GM12878 (cell line): ENCODE data around the gene HSD3B2. TPM values are rescaled to one million over a fixed set of nuclear protein-coding genes. Genes with fewer than 3 reads are reported as not detected.

Experiments
- ATAC-seq: fragments of 200-7000 bp; cut with Tn5 transposase; 3 replicates; pipeline ENCODE4 v1.9.1; 2020; ENCODE audit warnings: mild to moderate bottlenecking, moderate library complexity
- BruUV-seq: library from RNA; stranded (reverse); fragments of 400-500 nt; replicated peaks from 2 replicates; lab custom pipeline; 2021; lab: Mats Ljungman, UMichigan
- CTCF ChIA-PET: fragments of 300-600 bp; sonication (Branson Sonifier 250); formaldehyde crosslinking; extraction: SDS; loops from one replicate; lab custom pipeline; 2021; ENCODE audit warnings: inconsistent platforms; lab: Yijun Ruan, JAX
- POLR2A ChIA-PET: fragments of 350-600 bp; formaldehyde crosslinking; extraction: SDS; loops from one replicate; lab custom pipeline; 2021; ENCODE audit warnings: inconsistent platforms; lab: Charles Lee
- RAD21 ChIA-PET: fragments of 300-600 bp; sonication (Branson Sonifier 250); formaldehyde crosslinking; loops from one replicate; lab custom pipeline; 2023; ENCODE audit warnings: antibody characterized with exemption; ENCODE audit not compliant: unreplicated experiment; lab: Charles Lee
- SMC1A ChIA-PET: fragments of 300-600 bp; sonication (Branson Sonifier 250); formaldehyde crosslinking; loops from one replicate; lab custom pipeline; 2023; ENCODE audit not compliant: unreplicated experiment, uncharacterized antibody; lab: Charles Lee
- DNase-seq: peaks from one replicate; pipeline ENCODE4 v3.0.0-alpha.2; 2011; ENCODE audit warnings: low read depth, low spot score
- FAIRE-seq: peaks from 3 replicates; lab custom pipeline; 2011; peaks lifted over from hg19 to GRCh38; lab: Jason Lieb, UNC
- H2AFZ ChIP-seq: 2 replicates; pipeline ENCODE4 v1.6.0; 2011; ENCODE audit warnings: low read depth, low read length, control low read depth; ENCODE audit not compliant: control insufficient read depth
- H3K27ac ChIP-seq: 2 replicates; pipeline ENCODE4 v1.5.1; 2011; ENCODE audit warnings: control low read depth; ENCODE audit not compliant: control insufficient read depth, insufficient read depth
- H3K27me3 ChIP-seq, 2 experiments: replicated peaks in 1 of 2; 2 replicates each; pipeline versions ENCODE4 v1.6.0 to v1.6.1; 2011; ENCODE audit warnings: low read length in 1 of 2; ENCODE audit not compliant: control insufficient read depth in 2 of 2, insufficient read depth in 2 of 2
- H3K36me3 ChIP-seq, 2 experiments: 2 replicates each; pipeline ENCODE4 v1.5.1; 2011; ENCODE audit warnings: low read length in 1 of 2; ENCODE audit not compliant: control insufficient read depth in 2 of 2, insufficient read depth in 2 of 2
- H3K4me1 ChIP-seq: 2 replicates; pipeline ENCODE4 v1.6.1; 2011; ENCODE audit warnings: mild to moderate bottlenecking, low read length, moderate library complexity, mixed read lengths; ENCODE audit not compliant: control insufficient read depth, insufficient read depth
- H3K4me2 ChIP-seq: 2 replicates; pipeline ENCODE4 v1.6.0; 2011; ENCODE audit warnings: control low read depth; ENCODE audit not compliant: control insufficient read depth, insufficient read depth
- H3K4me3 ChIP-seq: fragments of 200-600 bp; sonication (generic); 2 replicates; pipeline ENCODE4 v1.5.1; 2016
- H3K79me2 ChIP-seq: 2 replicates; pipeline ENCODE4 v1.6.0; 2011; ENCODE audit warnings: low read length; ENCODE audit not compliant: control insufficient read depth, insufficient read depth
- H3K9ac ChIP-seq: 2 replicates; pipeline ENCODE4 v1.8.0; 2011; ENCODE audit warnings: low read length, control low read depth, mixed read lengths; ENCODE audit not compliant: control insufficient read depth, insufficient read depth
- H3K9me3 ChIP-seq: replicated peaks from 3 replicates; pipeline ENCODE4 v1.5.1; 2011; ENCODE audit warnings: mild to moderate bottlenecking, low read length; ENCODE audit not compliant: control insufficient read depth, insufficient read depth
- H4K20me1 ChIP-seq: 2 replicates; pipeline ENCODE4 v1.6.0; 2011; ENCODE audit not compliant: control insufficient read depth, insufficient read depth
- BCL11A ChIP-seq: IDR thresholded peaks from 2 replicates; pipeline ENCODE4 v1.6.1; 2011; ENCODE audit warnings: low read depth, low read length
- BRCA1 ChIP-seq: IDR thresholded peaks from 2 replicates; pipeline ENCODE4 v1.6.1; 2011; ENCODE audit warnings: low read depth, low read length, improper control_type of control experiment
- HDAC2 ChIP-seq: fragments of 200-600 bp; sonication (generic); IDR thresholded peaks from 2 replicates; pipeline ENCODE4 v1.6.1; 2017
- KAT2A ChIP-seq: conservative IDR thresholded peaks from 2 replicates; pipeline ENCODE4 v1.6.1; 2011; ENCODE audit warnings: low read depth, low read length; ENCODE audit not compliant: control insufficient read depth
- MEF2B ChIP-seq: fragments of 450-650 bp; IDR thresholded peaks from 2 replicates; pipeline ENCODE4 v1.6.1; 2018; ENCODE audit warnings: mild to moderate bottlenecking, moderate library complexity; ENCODE audit not compliant: partially characterized antibody, poor library complexity, severe bottlenecking
- NFYA ChIP-seq: IDR thresholded peaks from 2 replicates; pipeline ENCODE4 v1.6.1; 2011; ENCODE audit warnings: low read depth, mild to moderate bottlenecking, low read length, improper control_type of control experiment, borderline replicate concordance
- PML ChIP-seq: IDR thresholded peaks from 2 replicates; pipeline ENCODE4 v1.6.1; 2012; ENCODE audit warnings: low read length, inconsistent platforms
- RAD21 ChIP-seq: IDR thresholded peaks from 2 replicates; pipeline ENCODE4 v1.6.1; 2011; ENCODE audit warnings: mild to moderate bottlenecking, low read depth, low read length, moderate library complexity; ENCODE audit not compliant: insufficient read depth
- RB1 ChIP-seq: fragments of 450-650 bp; formaldehyde crosslinking; IDR thresholded peaks from 2 replicates; pipeline ENCODE4 v1.6.1; 2017; ENCODE audit warnings: mild to moderate bottlenecking, borderline replicate concordance
- RCOR1 ChIP-seq: conservative IDR thresholded peaks from 2 replicates; pipeline ENCODE4 v1.6.1; 2012; ENCODE audit warnings: low read depth, low read length, improper control_type of control experiment
- RFX5 ChIP-seq: IDR thresholded peaks from 2 replicates; pipeline ENCODE4 v1.6.1; 2011; ENCODE audit warnings: low read depth, low read length, improper control_type of control experiment
- TCF12 ChIP-seq: IDR thresholded peaks from 2 replicates; pipeline ENCODE4 v1.6.1; 2011; ENCODE audit warnings: low read depth, mild to moderate bottlenecking, low read length
- YBX1 ChIP-seq: fragments of 450-650 bp; IDR thresholded peaks from 2 replicates; pipeline ENCODE4 v1.6.1; 2016; ENCODE audit warnings: antibody characterized with exemption
- ZZZ3 ChIP-seq: IDR thresholded peaks from 2 replicates; pipeline ENCODE4 v1.6.1; 2011; ENCODE audit warnings: low read depth; ENCODE audit not compliant: control insufficient read depth, insufficient read length
- WGBS: methylation state at CpG from one replicate; pipeline ENCODE4 v1.1.6; 2016; ENCODE audit warnings: low lambda C conversion rate; ENCODE audit not compliant: insufficient replicate concordance, insufficient coverage; ENCODE audit errors: missing lambda C conversion rate; 5-methylcytosine and 5-hydroxymethylcytosine counted together
- in situ Hi-C: fragments of 300-500 bp; cut with MboI; formaldehyde crosslinking; loops from 9 replicates; pipeline ENCODE4 v1.14.3; 2018; ENCODE audit warnings: mixed read lengths
- intact Hi-C: fragments of 100-400 bp; cut with micrococcal nuclease; formaldehyde crosslinking; loops from one replicate; pipeline ENCODE4 v1.14.2; 2022; ENCODE audit not compliant: unreplicated experiment
- polyA plus RNA-seq, 11 experiments: library from polyadenylated mRNA; depleted of rRNA in 4 of 11; unstranded in 6 of 11; stranded (reverse) in 5 of 11; fragments of >200 nt; fragmentation: Nextera tagmentation in 4 of 11; fragmentation: Illumina TruSeq in 1 of 11; extraction: Ambion mirVana in 4 of 11; extraction: Trizol in 1 of 11; gene quantifications; 1 replicate in 1 of 11; 2 replicates in 10 of 11; pipeline versions ENCODE4 v1.2.1 to v1.2.3, GENCODE V29; 2011 to 2016; ENCODE audit warnings: inconsistent platforms in 2 of 11, missing spikeins in 2 of 11, low read depth in 1 of 11
- total RNA-seq, 4 experiments: library from RNA; depleted of rRNA in 3 of 4; stranded (reverse); fragments of >200 nt in 3 of 4; fragmentation: Illumina TruSeq in 1 of 4; extraction: Trizol in 1 of 4; gene quantifications; 2 replicates each; pipeline versions ENCODE4 v1.2.1 to v1.2.3, GENCODE V29; 2013 to 2021
- TF ChIP-seq, protein P1 (sequence below): fragments of 450-650 bp; IDR thresholded peaks from 2 replicates; pipeline ENCODE4 v1.6.1; 2017; ENCODE audit warnings: borderline replicate concordance
- TF ChIP-seq, protein P2 (sequence below): fragments of 450-650 bp; IDR thresholded peaks from 2 replicates; pipeline ENCODE4 v1.6.1; 2018; ENCODE audit warnings: mild to moderate bottlenecking, low read depth, moderate library complexity; ENCODE audit not compliant: partially characterized antibody
- TF ChIP-seq, protein P3 (sequence below): IDR thresholded peaks from 2 replicates; pipeline ENCODE4 v1.6.1; 2011; ENCODE audit warnings: low read depth, low read length, improper control_type of control experiment, borderline replicate concordance
- TF ChIP-seq, protein P4 (sequence below): fragments of 450-650 bp; IDR thresholded peaks from 2 replicates; pipeline ENCODE4 v1.6.1; 2016; ENCODE audit warnings: mild to moderate bottlenecking

HSD3B2 gene
- total and polyA plus RNA-seq, 10 of the 15 experiments (the other 5 are each of a cell fraction or from before 2014, with no cell fraction given) = 0.56 TPM; not detected in 9

GRCh38 chr1:119380304-119380703 lies 34.6 kb upstream of the HSD3B2 start (continued):
- TF ChIP-seq PML (no peak), RAD21 (no peak), TCF12 (no peak), RB1 (no peak), RCOR1 (no peak), BRCA1 (no peak), HDAC2 (no peak), YBX1 (no peak)
- TF ChIP-seq, protein P1, sequence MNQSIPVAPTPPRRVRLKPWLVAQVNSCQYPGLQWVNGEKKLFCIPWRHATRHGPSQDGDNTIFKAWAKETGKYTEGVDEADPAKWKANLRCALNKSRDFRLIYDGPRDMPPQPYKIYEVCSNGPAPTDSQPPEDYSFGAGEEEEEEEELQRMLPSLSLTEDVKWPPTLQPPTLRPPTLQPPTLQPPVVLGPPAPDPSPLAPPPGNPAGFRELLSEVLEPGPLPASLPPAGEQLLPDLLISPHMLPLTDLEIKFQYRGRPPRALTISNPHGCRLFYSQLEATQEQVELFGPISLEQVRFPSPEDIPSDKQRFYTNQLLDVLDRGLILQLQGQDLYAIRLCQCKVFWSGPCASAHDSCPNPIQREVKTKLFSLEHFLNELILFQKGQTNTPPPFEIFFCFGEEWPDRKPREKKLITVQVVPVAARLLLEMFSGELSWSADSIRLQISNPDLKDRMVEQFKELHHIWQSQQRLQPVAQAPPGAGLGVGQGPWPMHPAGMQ = no peak

- H4K20me1 ChIP-seq = no peaks in the 10 kb centered on the region
- H3K4me1 ChIP-seq = no peaks in the 10 kb centered on the region
- no peaks in the 10 kb centered on the region for H3K79me2 ChIP-seq
- no peaks in the 10 kb centered on the region; the same call in 2 of the 3 replicates for H3K9me3 ChIP-seq
- CTCF ChIA-PET = no interaction called here
- H3K4me2 ChIP-seq = no peak overlapping the region
- ATAC-seq (no peak), FAIRE-seq (no peak), DNase-seq (no peak)
- in situ Hi-C loops (no loop called here), intact Hi-C loops (no loop called here)
- no peak overlapping the region for H3K9ac ChIP-seq
- POLR2A ChIA-PET = no interaction called here
- no peaks in the 10 kb centered on the region for H3K27me3 ChIP-seq
- no peak overlapping the region for H3K27ac ChIP-seq
- no peaks in the 10 kb centered on the region for H3K36me3 ChIP-seq
- SMC1A ChIA-PET = no interaction called here
- BruUV-seq = no TSS peak
- WGBS = 79% methylated on average over 5 of the region's 5 CpGs
- no peak overlapping the region for H3K4me3 ChIP-seq
- RAD21 ChIA-PET = no interaction called here
- no peak overlapping the region for H2AFZ ChIP-seq
- TF ChIP-seq RFX5 = no peak
- TF ChIP-seq, protein P2, sequence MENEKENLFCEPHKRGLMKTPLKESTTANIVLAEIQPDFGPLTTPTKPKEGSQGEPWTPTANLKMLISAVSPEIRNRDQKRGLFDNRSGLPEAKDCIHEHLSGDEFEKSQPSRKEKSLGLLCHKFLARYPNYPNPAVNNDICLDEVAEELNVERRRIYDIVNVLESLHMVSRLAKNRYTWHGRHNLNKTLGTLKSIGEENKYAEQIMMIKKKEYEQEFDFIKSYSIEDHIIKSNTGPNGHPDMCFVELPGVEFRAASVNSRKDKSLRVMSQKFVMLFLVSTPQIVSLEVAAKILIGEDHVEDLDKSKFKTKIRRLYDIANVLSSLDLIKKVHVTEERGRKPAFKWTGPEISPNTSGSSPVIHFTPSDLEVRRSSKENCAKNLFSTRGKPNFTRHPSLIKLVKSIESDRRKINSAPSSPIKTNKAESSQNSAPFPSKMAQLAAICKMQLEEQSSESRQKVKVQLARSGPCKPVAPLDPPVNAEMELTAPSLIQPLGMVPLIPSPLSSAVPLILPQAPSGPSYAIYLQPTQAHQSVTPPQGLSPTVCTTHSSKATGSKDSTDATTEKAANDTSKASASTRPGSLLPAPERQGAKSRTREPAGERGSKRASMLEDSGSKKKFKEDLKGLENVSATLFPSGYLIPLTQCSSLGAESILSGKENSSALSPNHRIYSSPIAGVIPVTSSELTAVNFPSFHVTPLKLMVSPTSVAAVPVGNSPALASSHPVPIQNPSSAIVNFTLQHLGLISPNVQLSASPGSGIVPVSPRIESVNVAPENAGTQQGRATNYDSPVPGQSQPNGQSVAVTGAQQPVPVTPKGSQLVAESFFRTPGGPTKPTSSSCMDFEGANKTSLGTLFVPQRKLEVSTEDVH = no peak
- no peak for TF ChIP-seq BCL11A
- TF ChIP-seq MEF2B = no peak
- TF ChIP-seq, protein P3, sequence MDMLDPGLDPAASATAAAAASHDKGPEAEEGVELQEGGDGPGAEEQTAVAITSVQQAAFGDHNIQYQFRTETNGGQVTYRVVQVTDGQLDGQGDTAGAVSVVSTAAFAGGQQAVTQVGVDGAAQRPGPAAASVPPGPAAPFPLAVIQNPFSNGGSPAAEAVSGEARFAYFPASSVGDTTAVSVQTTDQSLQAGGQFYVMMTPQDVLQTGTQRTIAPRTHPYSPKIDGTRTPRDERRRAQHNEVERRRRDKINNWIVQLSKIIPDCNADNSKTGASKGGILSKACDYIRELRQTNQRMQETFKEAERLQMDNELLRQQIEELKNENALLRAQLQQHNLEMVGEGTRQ = no peak
- TF ChIP-seq KAT2A = no peak
- TF ChIP-seq, protein P4, sequence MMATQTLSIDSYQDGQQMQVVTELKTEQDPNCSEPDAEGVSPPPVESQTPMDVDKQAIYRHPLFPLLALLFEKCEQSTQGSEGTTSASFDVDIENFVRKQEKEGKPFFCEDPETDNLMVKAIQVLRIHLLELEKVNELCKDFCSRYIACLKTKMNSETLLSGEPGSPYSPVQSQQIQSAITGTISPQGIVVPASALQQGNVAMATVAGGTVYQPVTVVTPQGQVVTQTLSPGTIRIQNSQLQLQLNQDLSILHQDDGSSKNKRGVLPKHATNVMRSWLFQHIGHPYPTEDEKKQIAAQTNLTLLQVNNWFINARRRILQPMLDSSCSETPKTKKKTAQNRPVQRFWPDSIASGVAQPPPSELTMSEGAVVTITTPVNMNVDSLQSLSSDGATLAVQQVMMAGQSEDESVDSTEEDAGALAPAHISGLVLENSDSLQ = no peak
- TF ChIP-seq NFYA = no peak
- TF ChIP-seq ZZZ3 = no peak
These were observed 33.8 kb upstream of the HSD3B2 start for GRCh38 chr1:119380983-119381662.
